Measurements from ENCODE around the gene SERPINC1. TPM values are rescaled to one million over a fixed set of nuclear protein-coding genes. Genes with fewer than 3 reads are reported as not detected.
"Not testable (repeated sequence)": the region's sequence is repeated elsewhere in the genome, so short reads cannot be mapped to it uniquely, and the experiment has no call there.

SERPINC1 gene
- under 0.01 TPM in 1 of 2 replicates, not detected in the other for total RNA-seq

DNA sequence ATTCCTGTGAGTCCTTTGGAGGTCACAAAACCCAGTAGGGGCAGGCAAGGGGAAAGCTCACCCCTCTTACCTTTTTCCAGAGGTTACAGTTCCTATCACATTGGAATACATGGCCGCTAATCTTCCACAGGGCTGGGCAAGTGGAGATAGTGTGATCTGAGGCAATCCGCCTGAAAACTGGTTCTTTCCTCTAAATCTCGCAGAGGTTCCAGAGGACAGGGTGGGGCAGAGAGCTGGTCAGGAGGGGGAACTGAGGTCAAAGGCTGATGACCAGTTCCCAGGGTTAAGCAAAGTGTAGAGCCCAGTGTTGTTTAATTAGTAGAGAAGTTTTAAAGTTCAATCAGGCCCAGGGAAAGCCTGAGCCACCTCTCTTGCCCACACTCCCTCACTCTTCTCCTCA is at the start of gene SERPINC1:
Gene SERPINC1 (minus strand): TSS at position 179 of the 400 bp plus-strand sequence. CDS start 68 bp downstream, at position 111.
- Histone ChIP-seq H3K4me1 (ENCODE audit: insufficient read depth, low read length) (no peaks in the 10 kb centered on the region), H2AFZ (ENCODE audit: low read length) (no peak within 1 kb of the TSS), H3K27ac (ENCODE audit: low read depth, low read length) (no peak within 1 kb of the TSS), H3K4me2 (ENCODE audit: insufficient read depth, low read length) (no peak within 1 kb of the TSS), H3K27me3 (ENCODE audit: insufficient read depth, low read length) (no peaks in the 10 kb centered on the region), H3K79me2 (ENCODE audit: insufficient read depth, low read length) (no peaks in the 10 kb centered on the region), H3K9me3 (ENCODE audit: low read depth, low read length) (no peaks in the 10 kb centered on the region), H4K20me1 (ENCODE audit: insufficient read depth, low read length) (no peaks in the 10 kb centered on the region), H3K4me3 (ENCODE audit: insufficient read depth, low read length) (no peak within 1 kb of the TSS), H3K36me3 (ENCODE audit: insufficient read depth, low read length) (no peaks in the 10 kb centered on the region)
- no peak for DNase-seq (ENCODE audit: insufficient read length, low spot score, missing footprints)
- TF ChIP-seq, protein P1, sequence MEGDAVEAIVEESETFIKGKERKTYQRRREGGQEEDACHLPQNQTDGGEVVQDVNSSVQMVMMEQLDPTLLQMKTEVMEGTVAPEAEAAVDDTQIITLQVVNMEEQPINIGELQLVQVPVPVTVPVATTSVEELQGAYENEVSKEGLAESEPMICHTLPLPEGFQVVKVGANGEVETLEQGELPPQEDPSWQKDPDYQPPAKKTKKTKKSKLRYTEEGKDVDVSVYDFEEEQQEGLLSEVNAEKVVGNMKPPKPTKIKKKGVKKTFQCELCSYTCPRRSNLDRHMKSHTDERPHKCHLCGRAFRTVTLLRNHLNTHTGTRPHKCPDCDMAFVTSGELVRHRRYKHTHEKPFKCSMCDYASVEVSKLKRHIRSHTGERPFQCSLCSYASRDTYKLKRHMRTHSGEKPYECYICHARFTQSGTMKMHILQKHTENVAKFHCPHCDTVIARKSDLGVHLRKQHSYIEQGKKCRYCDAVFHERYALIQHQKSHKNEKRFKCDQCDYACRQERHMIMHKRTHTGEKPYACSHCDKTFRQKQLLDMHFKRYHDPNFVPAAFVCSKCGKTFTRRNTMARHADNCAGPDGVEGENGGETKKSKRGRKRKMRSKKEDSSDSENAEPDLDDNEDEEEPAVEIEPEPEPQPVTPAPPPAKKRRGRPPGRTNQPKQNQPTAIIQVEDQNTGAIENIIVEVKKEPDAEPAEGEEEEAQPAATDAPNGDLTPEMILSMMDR (IDR thresholded peaks at IDR 0.05; ENCODE audit: extremely low read depth, low read depth, low read length): no peak

DNA sequence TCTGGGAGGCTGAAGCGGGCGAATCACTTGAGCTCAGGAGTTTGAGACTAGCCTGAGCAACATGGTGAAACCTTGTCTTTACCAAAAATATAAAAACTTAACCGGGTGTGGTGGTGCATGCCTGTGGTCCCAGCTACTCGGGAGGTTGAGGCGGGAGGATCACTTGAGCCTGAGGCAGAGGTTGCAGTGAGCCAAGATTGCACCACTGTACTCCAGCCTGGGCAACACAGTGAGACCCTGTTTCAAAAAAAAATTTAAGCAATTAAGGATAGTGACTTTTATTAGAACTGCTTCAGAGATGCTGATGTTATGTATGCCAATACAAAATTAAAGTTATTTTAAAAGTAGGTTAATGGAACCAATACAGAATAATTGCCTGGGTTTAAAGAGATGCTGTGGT is 48.8 kb upstream of the SERPINC1 start:
- H3K36me3 ChIP-seq (ENCODE audit: insufficient read depth, low read length): peaks cover 61% of the 10 kb centered on the region
- DNase-seq (ENCODE audit: insufficient read length, low spot score, missing footprints): not testable (repeated sequence)

DNA sequence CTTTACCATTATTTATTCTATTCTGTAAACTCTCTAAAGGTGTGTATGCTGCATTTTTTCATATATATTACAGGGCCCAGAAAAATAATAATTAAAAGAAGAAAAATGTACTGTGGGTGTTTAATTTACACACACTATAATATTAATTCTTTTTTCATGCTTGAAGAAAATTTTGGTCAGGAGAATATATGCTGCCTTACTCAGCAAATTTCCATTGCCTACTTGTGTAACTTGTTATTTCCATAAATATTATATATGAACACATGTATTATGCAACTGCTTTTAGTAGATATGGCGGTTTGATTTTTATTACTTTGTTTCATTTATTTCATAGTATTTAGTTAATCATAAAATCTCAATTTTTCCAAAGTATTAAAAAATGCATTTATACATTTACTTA is 46.4 kb upstream of the SERPINC1 start:
- DNase-seq (ENCODE audit: insufficient read length, low spot score, missing footprints): no peak
- H3K36me3 ChIP-seq (ENCODE audit: insufficient read depth, low read length): peaks cover 61% of the 10 kb centered on the region
- H4K20me1 ChIP-seq (ENCODE audit: insufficient read depth, low read length): no peaks in the 10 kb centered on the region
- H3K9me3 ChIP-seq (ENCODE audit: low read depth, low read length): no peaks in the 10 kb centered on the region
- no peaks in the 10 kb centered on the region for H3K79me2 ChIP-seq (ENCODE audit: insufficient read depth, low read length)
- no peaks in the 10 kb centered on the region for H3K27me3 ChIP-seq (ENCODE audit: insufficient read depth, low read length)
- no peak overlapping the region for H3K4me2 ChIP-seq (ENCODE audit: insufficient read depth, low read length)
- TF ChIP-seq, protein P1 (IDR thresholded peaks at IDR 0.05; ENCODE audit: extremely low read depth, low read depth, low read length): no peak
- no peak overlapping the region for H3K27ac ChIP-seq (ENCODE audit: low read depth, low read length)
- H3K4me3 ChIP-seq (ENCODE audit: insufficient read depth, low read length): no peak overlapping the region
- no peak overlapping the region for H2AFZ ChIP-seq (ENCODE audit: low read length)
- H3K4me1 ChIP-seq (ENCODE audit: insufficient read depth, low read length): no peaks in the 10 kb centered on the region

More for the DNA sequence above, 48.8 kb upstream of the SERPINC1 start:
- not testable (repeated sequence) for H3K4me3 ChIP-seq (ENCODE audit: insufficient read depth, low read length); H4K20me1 ChIP-seq (ENCODE audit: insufficient read depth, low read length); H2AFZ ChIP-seq (ENCODE audit: low read length); H3K27ac ChIP-seq (ENCODE audit: low read depth, low read length); H3K4me1 ChIP-seq (ENCODE audit: insufficient read depth, low read length); H3K4me2 ChIP-seq (ENCODE audit: insufficient read depth, low read length); H3K27me3 ChIP-seq (ENCODE audit: insufficient read depth, low read length); H3K79me2 ChIP-seq (ENCODE audit: insufficient read depth, low read length); H3K9me3 ChIP-seq (ENCODE audit: low read depth, low read length)

DNA sequence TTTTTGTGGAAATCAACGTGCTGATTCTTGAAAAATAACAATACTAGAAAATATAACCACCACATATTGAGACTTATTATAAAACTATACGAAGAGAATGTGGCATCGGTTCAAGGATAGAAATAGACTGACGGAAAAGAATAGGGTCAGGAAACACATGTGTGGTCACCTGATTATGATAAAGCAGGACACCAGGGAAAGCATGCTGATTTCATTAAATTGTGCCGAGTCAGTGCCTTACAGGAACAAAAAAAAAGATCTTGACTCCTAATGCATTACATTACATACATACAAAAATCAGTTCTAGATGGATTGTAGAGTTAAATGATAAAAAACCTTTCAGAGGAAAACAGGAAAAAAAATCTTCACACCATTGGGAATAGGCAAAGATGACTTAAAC is 43.5 kb upstream of the SERPINC1 start:
- Histone ChIP-seq H3K4me1 (ENCODE audit: insufficient read depth, low read length) (no peaks in the 10 kb centered on the region), H3K4me2 (ENCODE audit: insufficient read depth, low read length) (no peak overlapping the region), H4K20me1 (ENCODE audit: insufficient read depth, low read length) (no peaks in the 10 kb centered on the region), H3K27me3 (ENCODE audit: insufficient read depth, low read length) (no peaks in the 10 kb centered on the region), H3K27ac (ENCODE audit: low read depth, low read length) (no peak overlapping the region), H3K36me3 (ENCODE audit: insufficient read depth, low read length) (peaks cover 54% of the 10 kb centered on the region), H3K79me2 (ENCODE audit: insufficient read depth, low read length) (no peaks in the 10 kb centered on the region), H3K9me3 (ENCODE audit: low read depth, low read length) (no peaks in the 10 kb centered on the region), H3K4me3 (ENCODE audit: insufficient read depth, low read length) (no peak overlapping the region), H2AFZ (ENCODE audit: low read length) (no peak overlapping the region)
- TF ChIP-seq, protein P1 (IDR thresholded peaks at IDR 0.05; ENCODE audit: extremely low read depth, low read depth, low read length): no peak
- no peak for DNase-seq (ENCODE audit: insufficient read length, low spot score, missing footprints)
